Prostate gland (tissue), 2 donors: Measurements from ENCODE around the gene DCHS2. TPM values are rescaled to one million over a fixed set of nuclear protein-coding genes. Genes with fewer than 3 reads are reported as not detected.

Experiments
- DNase-seq: peaks from one replicate; pipeline ENCODE4 v3.0.0-alpha.2; 2019; ENCODE audit warnings: low spot score
- H3K27ac ChIP-seq, 2 donors: fragments of 200-600 bp; sonication (generic); 2 replicates each; pipeline ENCODE4 v1.5.1; 2017 to 2019
- H3K27me3 ChIP-seq: fragments of 200-600 bp; sonication (generic); replicated peaks from 2 replicates; pipeline ENCODE4 v1.5.1; 2019; ENCODE audit not compliant: insufficient read depth
- H3K36me3 ChIP-seq, 2 donors: fragments of 200-600 bp; sonication (generic); 1 replicate in 1 of 2; 2 replicates in 1 of 2; pipeline versions ENCODE4 v1.5.1 to v1.8.1; 2017 to 2019
- H3K4me1 ChIP-seq: fragments of 200-600 bp; sonication (generic); replicated peaks from 2 replicates; pipeline ENCODE4 v1.5.1; 2019
- H3K4me3 ChIP-seq, 2 donors: fragments of 200-600 bp; sonication (generic); 2 replicates each; pipeline ENCODE4 v1.5.1; 2017 to 2019
- H3K9me3 ChIP-seq: fragments of 200-600 bp; sonication (generic); 2 replicates; pipeline ENCODE4 v1.5.1; 2017
- POLR2A ChIP-seq: fragments of 450-650 bp; IDR thresholded peaks from one replicate; pipeline ENCODE4 v1.6.1; 2016; ENCODE audit warnings: antibody characterized with exemption, mild to moderate bottlenecking
- POLR2AphosphoS5 ChIP-seq: sonication (generic); formaldehyde crosslinking; IDR thresholded peaks from one replicate; pipeline ENCODE4 v1.6.1; 2017; ENCODE audit warnings: antibody characterized with exemption
- WGBS: methylation state at CpG from one replicate; pipeline ENCODE4 v1.1.5; 2018; 5-methylcytosine and 5-hydroxymethylcytosine counted together
- intact Hi-C: fragments of 100-400 bp; cut with DNase I; formaldehyde crosslinking; loops from one replicate; pipeline ENCODE4 v1.14.2; 2022
- total RNA-seq, 2 donors: library from RNA; depleted of rRNA; stranded (reverse); fragments of >200 nt; gene quantifications; one replicate each; pipeline ENCODE4 v1.1.0, GENCODE V29; 2016
- TF ChIP-seq, protein P1 (sequence below), 4 experiments: fragments of 200-600 bp in 2 of 4; fragments of 450-650 bp in 2 of 4; sonication (generic) in 2 of 4; IDR thresholded peaks; 1 replicate in 3 of 4; 2 replicates in 1 of 4; pipeline ENCODE4 v1.5.1; 2016 to 2019; ENCODE audit warnings: antibody characterized with exemption in 4 of 4, mild to moderate bottlenecking in 2 of 4, moderate library complexity in 2 of 4

Gene DCHS2
- total RNA-seq, 2 donors from 2014 or later, result 1.8 to 2.2 TPM

DNA sequence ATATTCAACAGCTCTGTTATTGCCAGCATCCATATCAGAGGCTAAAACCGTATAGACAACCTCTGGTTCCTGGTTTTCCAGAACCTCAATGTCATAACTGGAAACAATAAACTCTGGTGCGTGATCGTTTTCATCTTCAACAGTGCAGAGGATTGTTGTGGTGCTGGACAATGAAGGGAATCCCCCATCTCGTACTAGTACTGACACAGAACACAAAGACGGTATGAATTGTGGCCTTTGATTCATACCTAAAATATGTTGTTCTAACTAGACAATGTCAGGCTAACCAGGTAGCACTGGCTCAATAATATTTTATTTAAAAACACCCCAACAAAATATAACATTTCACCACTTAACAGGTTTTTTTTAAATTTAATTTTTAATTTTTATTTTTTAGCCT is 186.9 kb downstream of the DCHS2 start:
- H3K27me3 ChIP-seq, result no peaks in the 10 kb centered on the region
- 81% methylated on average over 5 of the region's 5 CpGs for WGBS
- TF ChIP-seq, protein P1, sequence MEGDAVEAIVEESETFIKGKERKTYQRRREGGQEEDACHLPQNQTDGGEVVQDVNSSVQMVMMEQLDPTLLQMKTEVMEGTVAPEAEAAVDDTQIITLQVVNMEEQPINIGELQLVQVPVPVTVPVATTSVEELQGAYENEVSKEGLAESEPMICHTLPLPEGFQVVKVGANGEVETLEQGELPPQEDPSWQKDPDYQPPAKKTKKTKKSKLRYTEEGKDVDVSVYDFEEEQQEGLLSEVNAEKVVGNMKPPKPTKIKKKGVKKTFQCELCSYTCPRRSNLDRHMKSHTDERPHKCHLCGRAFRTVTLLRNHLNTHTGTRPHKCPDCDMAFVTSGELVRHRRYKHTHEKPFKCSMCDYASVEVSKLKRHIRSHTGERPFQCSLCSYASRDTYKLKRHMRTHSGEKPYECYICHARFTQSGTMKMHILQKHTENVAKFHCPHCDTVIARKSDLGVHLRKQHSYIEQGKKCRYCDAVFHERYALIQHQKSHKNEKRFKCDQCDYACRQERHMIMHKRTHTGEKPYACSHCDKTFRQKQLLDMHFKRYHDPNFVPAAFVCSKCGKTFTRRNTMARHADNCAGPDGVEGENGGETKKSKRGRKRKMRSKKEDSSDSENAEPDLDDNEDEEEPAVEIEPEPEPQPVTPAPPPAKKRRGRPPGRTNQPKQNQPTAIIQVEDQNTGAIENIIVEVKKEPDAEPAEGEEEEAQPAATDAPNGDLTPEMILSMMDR (IDR thresholded peaks at IDR 0.05), result no peak
- no peak for TF ChIP-seq POLR2AphosphoS5
- no peak for TF ChIP-seq POLR2A
- H3K27ac ChIP-seq, result no peak overlapping the region
- no peaks in the 10 kb centered on the region for H3K4me1 ChIP-seq
- no peaks in the 10 kb centered on the region for H3K9me3 ChIP-seq
- no peak overlapping the region for H3K4me3 ChIP-seq
- H3K36me3 ChIP-seq, result no peaks in the 10 kb centered on the region
- intact Hi-C loops, result no loop called here
- DNase-seq, result no peak

DNA sequence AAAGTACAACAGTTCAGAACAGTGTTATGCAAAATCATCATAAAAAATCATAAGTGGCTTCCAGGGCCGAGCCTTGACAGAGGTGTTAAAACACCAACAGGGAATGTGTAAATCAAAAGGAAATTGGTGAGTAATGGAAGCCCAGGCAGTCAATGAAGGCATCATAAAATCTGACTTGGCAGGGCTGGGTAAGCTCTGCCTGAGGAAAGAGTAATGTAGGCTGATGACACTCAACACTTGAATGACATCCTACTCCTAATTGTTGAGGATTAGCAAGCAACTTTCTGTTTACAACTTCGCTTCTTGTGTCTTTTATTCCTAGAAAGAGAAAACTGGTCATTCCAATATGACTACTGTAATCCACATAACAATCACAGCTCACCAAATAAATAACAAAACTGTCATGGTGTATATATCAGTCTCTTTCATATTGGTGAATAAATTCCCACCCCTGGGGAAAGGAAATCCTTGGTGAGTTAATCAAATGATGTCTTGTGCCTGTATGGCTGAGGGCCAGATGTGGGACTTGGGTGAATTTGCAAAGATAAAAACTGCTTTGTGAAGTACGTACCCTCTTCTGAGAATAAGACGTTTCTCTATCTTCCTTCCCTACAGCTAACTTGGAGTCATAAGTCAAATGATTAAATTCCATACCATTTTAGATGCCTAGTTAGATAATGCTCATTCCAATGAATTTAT is 196.8 kb downstream of the DCHS2 start:
- no peaks in the 10 kb centered on the region for H3K36me3 ChIP-seq
- no peaks in the 10 kb centered on the region for H3K4me1 ChIP-seq
- 82% methylated on average over 4 of the region's 4 CpGs for WGBS
- no peak overlapping the region for H3K4me3 ChIP-seq
- no peak for DNase-seq
- H3K27ac ChIP-seq, result no peak overlapping the region
- no peaks in the 10 kb centered on the region for H3K9me3 ChIP-seq
- TF ChIP-seq POLR2A, result no peak
- no peak for TF ChIP-seq POLR2AphosphoS5
- no peaks in the 10 kb centered on the region for H3K27me3 ChIP-seq
- intact Hi-C loops, result no loop called here

DNA sequence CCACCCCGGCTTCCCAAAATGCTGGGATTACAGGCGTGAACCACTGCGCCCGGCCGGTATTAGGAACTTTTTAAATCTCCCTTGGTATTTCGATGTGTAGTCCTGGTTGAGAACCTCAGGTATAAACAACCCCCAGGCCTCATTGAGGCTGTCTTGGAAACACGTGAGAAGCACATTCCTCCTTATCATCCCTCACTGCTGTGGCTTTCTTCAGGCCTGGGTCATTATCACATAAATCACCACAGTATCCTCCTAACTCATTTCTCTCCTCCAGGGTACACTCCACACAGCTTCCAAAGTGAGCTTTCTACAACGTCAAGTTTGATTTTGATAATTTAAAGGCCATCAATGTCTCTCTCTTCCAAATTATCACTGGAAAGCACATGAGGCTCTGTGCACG is 198.2 kb downstream of the DCHS2 start:
- DNase-seq, result no peak
- Histone ChIP-seq H3K4me3 (no peak overlapping the region), H3K27ac (no peak overlapping the region), H3K4me1 (no peaks in the 10 kb centered on the region), H3K27me3 (no peaks in the 10 kb centered on the region), H3K36me3 (no peaks in the 10 kb centered on the region), H3K9me3 (no peaks in the 10 kb centered on the region)
- intact Hi-C loops, result no loop called here
- TF ChIP-seq, protein P1 (IDR thresholded peaks at IDR 0.05), result no peak
- TF ChIP-seq POLR2A (no peak), POLR2AphosphoS5 (no peak)
- 91% methylated on average over 9 of the region's 9 CpGs for WGBS

DNA sequence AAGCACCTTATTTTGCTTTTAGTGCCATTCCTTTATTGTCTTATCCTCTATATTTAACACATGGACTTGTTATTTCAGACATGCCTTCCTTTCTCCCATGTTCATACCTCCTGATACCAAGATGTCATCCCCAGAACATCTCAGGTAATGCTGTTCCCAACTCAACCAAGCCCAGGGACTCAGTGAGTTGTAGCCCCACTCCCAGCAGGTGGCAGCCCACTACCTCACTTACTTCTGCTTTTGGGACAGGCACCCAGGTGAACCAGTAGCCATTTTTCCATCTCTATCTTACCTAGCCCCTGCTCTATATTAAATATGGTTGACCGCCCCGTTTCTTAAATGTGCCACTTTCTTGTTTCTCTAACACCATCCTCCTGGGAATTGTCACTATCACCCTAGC is 199.0 kb downstream of the DCHS2 start:
- intact Hi-C loops, result no loop called here
- no peaks in the 10 kb centered on the region for H3K36me3 ChIP-seq
- no peak for DNase-seq
- H3K4me1 ChIP-seq, result no peaks in the 10 kb centered on the region
- TF ChIP-seq POLR2A (no peak), POLR2AphosphoS5 (no peak)
- TF ChIP-seq, protein P1 (IDR thresholded peaks at IDR 0.05), result no peak
- no peaks in the 10 kb centered on the region for H3K9me3 ChIP-seq
- H3K27ac ChIP-seq, result no peak overlapping the region
- no peak overlapping the region for H3K4me3 ChIP-seq
- 100% methylated on average over 2 of the region's 2 CpGs for WGBS
- no peaks in the 10 kb centered on the region for H3K27me3 ChIP-seq

DNA sequence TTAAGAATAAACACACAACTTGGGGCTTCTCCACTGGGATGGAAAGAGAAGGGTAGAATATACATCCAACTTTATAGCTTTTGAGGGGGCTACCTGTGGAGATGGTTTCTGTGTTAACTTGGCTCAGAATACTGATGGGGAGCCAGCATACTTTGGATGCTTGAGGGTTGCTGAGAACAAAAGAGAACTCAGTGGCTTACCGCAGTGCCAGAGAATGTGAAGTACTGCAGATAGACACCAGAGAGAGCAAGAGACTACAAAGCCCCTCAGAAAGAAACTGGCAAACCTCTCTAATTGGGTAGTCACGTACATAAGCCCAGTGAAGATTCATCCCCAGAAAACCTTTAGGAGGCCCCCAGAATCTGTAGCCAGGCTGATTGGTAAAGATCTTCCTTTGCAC is 214.4 kb downstream of the DCHS2 start:
- no peak overlapping the region for H3K27ac ChIP-seq
- WGBS, result 69% methylated on average over 2 of the region's 2 CpGs
- H3K4me1 ChIP-seq, result no peaks in the 10 kb centered on the region
- no peaks in the 10 kb centered on the region for H3K36me3 ChIP-seq
- no peaks in the 10 kb centered on the region for H3K27me3 ChIP-seq
- DNase-seq, result no peak
- no peak overlapping the region for H3K4me3 ChIP-seq
- no peaks in the 10 kb centered on the region for H3K9me3 ChIP-seq
- intact Hi-C loops, result no loop called here
- TF ChIP-seq POLR2A (no peak), POLR2AphosphoS5 (no peak)
- TF ChIP-seq, protein P1 (IDR thresholded peaks at IDR 0.05), result no peak
